ENCODE data around the gene NT5C1A. TPM values are rescaled to one million over a fixed set of nuclear protein-coding genes. Genes with fewer than 3 reads are reported as not detected.

The NT5C1A gene
- total RNA-seq, 1 experiment from 2014 or later: not detected

DNA sequence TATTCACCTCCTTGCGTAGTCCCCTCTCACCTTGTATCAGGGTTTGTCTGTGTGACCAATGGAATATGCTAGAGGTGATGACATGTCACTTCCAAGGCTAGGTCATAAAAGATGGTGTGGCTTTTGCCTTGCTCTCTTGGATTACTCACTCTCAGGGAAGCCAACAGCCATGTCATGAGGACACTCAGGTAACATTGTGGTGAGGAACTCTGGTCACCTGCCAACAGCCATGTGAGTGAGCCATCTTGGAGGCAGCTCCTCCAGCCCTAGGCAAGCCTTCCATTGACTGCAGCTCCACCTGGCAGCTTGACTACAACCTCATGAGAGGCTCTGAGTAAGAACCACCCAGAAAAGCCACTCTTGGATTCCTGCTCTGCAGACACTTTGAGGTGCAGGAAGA lies 21.5 kb downstream of the NT5C1A start:
- no peak for DNase-seq (ENCODE audit: low spot score)
- CTCF ChIA-PET: no interaction called here

DNA sequence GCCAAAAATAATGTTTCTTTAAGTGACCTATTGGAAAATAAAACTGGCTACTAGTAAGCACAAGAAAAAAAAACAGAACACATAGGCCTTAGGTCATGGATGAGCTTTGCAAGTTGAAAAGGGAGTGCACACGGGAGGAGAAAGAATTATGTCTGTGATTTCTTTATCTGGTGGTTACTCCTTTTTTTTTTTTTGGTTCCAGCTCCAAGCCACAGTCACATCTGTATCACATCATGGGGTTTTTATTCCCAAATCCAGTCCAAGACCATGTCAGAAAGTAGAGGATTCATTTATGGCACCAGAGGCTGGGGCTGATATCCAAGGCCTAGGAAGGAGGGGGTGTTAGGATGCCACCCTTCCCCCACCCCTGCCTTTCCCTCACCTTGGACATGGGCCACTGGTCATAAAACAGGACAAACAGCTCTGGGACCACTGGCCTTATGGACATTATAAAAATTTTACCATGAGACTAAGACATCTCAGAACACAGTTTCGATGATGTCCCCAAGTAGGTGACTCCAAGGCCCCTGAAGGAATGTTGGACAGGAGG lies 22.2 kb downstream of the NT5C1A start:
- DNase-seq (ENCODE audit: low spot score): no peak
- TF ChIP-seq EZH2 (IDR thresholded peaks at IDR 0.05; ENCODE audit: borderline replicate concordance, low read depth, low read length, poor library complexity, severe bottlenecking) (no peak), CTCF (conservative IDR thresholded peaks at IDR 0.05; ENCODE audit: low read depth, low read length) (no peak)
- POLR2A ChIA-PET (ENCODE audit: low non-redundant PET): no interaction called here
- intact Hi-C loops (cut with micrococcal nuclease; ENCODE audit: unreplicated experiment): no loop called here
- H3K4me1 ChIP-seq (ENCODE audit: insufficient read depth, low read length, poor library complexity, severe bottlenecking): peaks cover 10% of the 10 kb centered on the region
- no peak overlapping the region for H3K27ac ChIP-seq (ENCODE audit: low read depth, low read length, poor library complexity, severe bottlenecking)
- H3K9me3 ChIP-seq (ENCODE audit: low read depth, low read length, poor library complexity, severe bottlenecking): no peaks in the 10 kb centered on the region
- no TSS peak for BruUV-seq (replicated peaks)
- H3K36me3 ChIP-seq (ENCODE audit: insufficient read depth, low read length, poor library complexity, severe bottlenecking): no peaks in the 10 kb centered on the region
- CTCF ChIA-PET: no interaction called here
- H3K4me3 ChIP-seq (ENCODE audit: low read depth, low read length, poor library complexity, severe bottlenecking): no peak overlapping the region
- H3K27me3 ChIP-seq (replicated peaks; ENCODE audit: insufficient read depth, low read depth, low read length, poor library complexity): no peaks in the 10 kb centered on the region

More for the DNA sequence above, 21.5 kb downstream of the NT5C1A start:
- H3K9me3 ChIP-seq (ENCODE audit: low read depth, low read length, poor library complexity, severe bottlenecking): no peaks in the 10 kb centered on the region
- no TSS peak for BruUV-seq (replicated peaks)
- intact Hi-C loops (cut with micrococcal nuclease; ENCODE audit: unreplicated experiment): no loop called here
- POLR2A ChIA-PET (ENCODE audit: low non-redundant PET): no interaction called here
- TF ChIP-seq EZH2 (IDR thresholded peaks at IDR 0.05; ENCODE audit: borderline replicate concordance, low read depth, low read length, poor library complexity, severe bottlenecking): no peak
- TF ChIP-seq CTCF (conservative IDR thresholded peaks at IDR 0.05; ENCODE audit: low read depth, low read length): no peak
- no peaks in the 10 kb centered on the region for H3K36me3 ChIP-seq (ENCODE audit: insufficient read depth, low read length, poor library complexity, severe bottlenecking)
- H3K4me3 ChIP-seq (ENCODE audit: low read depth, low read length, poor library complexity, severe bottlenecking): no peak overlapping the region
- H3K27me3 ChIP-seq (replicated peaks; ENCODE audit: insufficient read depth, low read depth, low read length, poor library complexity): no peaks in the 10 kb centered on the region
- H3K4me1 ChIP-seq (ENCODE audit: insufficient read depth, low read length, poor library complexity, severe bottlenecking): peaks cover 10% of the 10 kb centered on the region
- H3K27ac ChIP-seq (ENCODE audit: low read depth, low read length, poor library complexity, severe bottlenecking): no peak overlapping the region

DNA sequence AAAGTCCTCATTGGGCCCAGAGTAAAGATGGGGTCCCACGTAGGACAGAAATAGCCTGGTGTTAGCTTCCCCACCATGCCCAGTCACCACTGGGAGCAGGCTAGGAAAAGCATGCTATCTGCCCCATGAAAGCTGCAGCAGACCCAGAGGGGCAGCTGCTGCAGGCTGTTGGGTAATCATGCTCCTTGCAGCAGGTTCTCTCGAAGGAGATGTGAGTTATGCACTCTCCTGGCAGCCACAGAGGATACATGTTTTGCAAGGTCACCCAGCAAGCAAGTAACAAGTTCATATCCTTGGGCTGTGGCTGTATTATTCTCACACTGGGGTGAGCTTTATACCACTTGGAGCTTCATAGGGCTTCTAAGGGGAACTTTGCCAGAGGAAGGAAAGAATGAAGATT lies 23.4 kb downstream of the NT5C1A start:
- no peak overlapping the region for H3K27ac ChIP-seq (ENCODE audit: low read depth, low read length, poor library complexity, severe bottlenecking)
- no peak for TF ChIP-seq EZH2 (IDR thresholded peaks at IDR 0.05; ENCODE audit: borderline replicate concordance, low read depth, low read length, poor library complexity, severe bottlenecking)
- TF ChIP-seq CTCF (conservative IDR thresholded peaks at IDR 0.05; ENCODE audit: low read depth, low read length): no peak
- CTCF ChIA-PET: no interaction called here
- H3K9me3 ChIP-seq (ENCODE audit: low read depth, low read length, poor library complexity, severe bottlenecking): no peaks in the 10 kb centered on the region
- intact Hi-C loops (cut with micrococcal nuclease; ENCODE audit: unreplicated experiment): no loop called here
- no peaks in the 10 kb centered on the region for H3K36me3 ChIP-seq (ENCODE audit: insufficient read depth, low read length, poor library complexity, severe bottlenecking)
- peaks cover 10% of the 10 kb centered on the region for H3K4me1 ChIP-seq (ENCODE audit: insufficient read depth, low read length, poor library complexity, severe bottlenecking)
- no TSS peak for BruUV-seq (replicated peaks)
- DNase-seq (ENCODE audit: low spot score): no peak
- no peaks in the 10 kb centered on the region for H3K27me3 ChIP-seq (replicated peaks; ENCODE audit: insufficient read depth, low read depth, low read length, poor library complexity)
- POLR2A ChIA-PET (ENCODE audit: low non-redundant PET): no interaction called here
- H3K4me3 ChIP-seq (ENCODE audit: low read depth, low read length, poor library complexity, severe bottlenecking): no peak overlapping the region

Measured in A673 (cell line).